ENCODE measurements around the gene TRIM24.
"Not testable (repeated sequence)": the region's sequence is repeated elsewhere in the genome, so short reads cannot be mapped to it uniquely, and the experiment has no call there.

Gene TRIM24

DNA sequence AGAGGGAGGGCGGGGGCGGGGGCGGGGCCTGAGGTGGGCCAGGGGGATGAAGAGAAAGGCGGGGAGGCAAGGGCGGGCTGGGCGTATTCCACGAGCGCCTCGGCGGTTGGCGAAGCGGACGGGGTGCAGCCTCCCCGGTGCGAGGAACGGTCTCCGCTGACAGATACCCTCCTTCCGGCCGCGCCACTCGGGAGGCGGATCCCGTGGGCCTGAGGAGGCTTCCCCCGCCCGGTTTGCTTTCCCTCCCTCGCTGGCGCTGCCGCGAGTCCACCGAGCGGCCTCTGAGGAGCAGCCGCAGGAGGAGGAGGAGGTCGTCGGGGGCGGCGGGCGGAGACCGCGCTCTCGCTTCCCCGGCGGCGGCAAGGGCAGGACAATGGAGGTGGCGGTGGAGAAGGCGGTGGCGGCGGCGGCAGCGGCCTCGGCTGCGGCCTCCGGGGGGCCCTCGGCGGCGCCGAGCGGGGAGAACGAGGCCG, at the start of gene TRIM24:
TSS of gene TRIM24 (plus strand) at position 84 of the 473 bp plus-strand sequence. CDS start at position 374, 290 bp downstream.
- DNase-seq = peak; percentile 96

DNA sequence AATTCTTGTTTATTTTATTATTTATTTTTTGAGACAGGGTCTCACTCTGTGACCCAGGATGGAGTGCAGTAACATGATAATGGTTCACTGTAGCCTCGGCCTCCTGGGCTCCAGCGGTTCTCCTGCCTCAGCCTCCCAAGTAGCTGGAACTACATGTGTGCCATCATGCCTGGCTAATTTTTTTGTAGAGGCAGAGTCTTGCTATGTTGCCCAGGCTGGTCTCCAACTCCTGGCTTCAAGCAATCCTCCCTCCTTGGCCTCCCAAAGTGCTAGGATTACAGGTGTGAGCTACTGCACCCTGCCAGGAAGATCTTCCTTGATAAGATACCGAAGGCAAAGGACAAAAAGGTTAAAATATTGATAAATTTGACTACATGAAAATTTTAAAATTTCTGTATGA, 48.0 kb upstream of the TRIM24 start:
- not testable (repeated sequence) for DNase-seq

DNA sequence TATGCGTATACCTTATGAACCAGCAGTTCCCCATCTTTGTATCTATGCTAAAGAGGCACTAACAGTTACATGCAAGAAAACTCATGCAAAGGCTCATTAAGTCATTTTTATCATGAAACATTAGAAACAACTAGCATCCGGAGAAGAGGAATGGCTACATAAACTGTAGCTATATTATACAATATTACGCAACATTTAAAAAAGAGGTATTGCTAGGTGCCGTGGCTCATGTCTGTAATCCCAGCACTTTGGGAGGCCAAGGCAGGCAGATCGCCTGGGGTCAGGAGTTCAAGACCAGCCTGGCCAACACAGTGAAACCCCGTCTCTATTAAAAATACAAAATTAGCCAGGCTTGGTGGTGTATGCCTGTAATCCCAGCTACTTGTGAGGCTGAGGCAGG, 47.1 kb upstream of the TRIM24 start:
- not testable (repeated sequence) for DNase-seq

DNA sequence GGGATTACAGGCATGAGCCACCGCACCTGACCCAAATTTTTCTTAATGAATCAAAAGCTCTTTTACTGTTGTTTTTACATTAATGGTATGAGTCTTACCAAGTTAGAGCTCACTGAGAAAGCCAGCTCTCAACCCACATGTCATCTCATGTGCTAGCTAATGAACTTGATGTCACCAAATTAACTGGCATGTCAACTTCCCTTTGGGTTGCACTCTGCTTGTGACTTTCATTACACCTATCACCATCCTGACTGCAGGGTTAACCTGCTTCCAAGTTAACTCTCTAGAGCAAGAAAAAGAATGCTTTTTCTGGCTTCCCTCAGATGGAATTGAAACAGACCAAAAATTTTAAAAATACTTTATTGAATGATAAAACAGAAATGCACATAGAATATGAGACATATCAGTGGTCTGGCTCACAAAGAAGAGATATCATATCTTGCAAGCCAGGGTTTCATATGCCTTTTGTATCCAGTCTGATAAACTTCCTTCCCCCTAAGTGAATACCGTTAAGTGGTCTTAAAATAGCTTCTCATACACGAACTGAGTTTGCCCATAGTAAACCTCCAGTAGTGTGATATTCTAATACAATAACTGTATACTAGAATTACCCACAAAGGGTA, 42.9 kb upstream of the TRIM24 start:
- DNase-seq = no peak

- no peak for DNase-seq
Observed at GRCh38 chr7:138417764-138418163, 42.3 kb upstream of the TRIM24 start.

DNA sequence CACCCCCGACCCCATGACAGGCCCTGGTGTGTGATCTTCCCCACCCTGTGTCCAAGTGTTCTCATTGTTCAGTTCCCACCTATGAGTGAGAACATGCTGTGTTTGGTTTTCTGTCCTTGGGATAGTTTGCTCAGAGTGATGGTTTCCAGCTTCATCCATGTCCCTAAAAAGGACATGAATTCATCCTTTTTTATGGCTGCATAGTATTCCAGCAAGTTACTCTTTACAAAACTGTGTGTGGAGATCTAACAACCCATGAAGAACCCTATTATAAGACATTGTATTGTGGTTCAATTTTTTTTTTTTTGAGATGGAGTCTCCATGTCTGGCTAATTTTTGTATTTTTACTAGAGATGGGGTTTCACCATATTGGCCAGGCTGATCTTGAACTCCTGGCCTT, 41.7 kb upstream of the TRIM24 start:
- DNase-seq = not testable (repeated sequence)

- DNase-seq = no peak
Observed at GRCh38 chr7:138425026-138425425, 35.0 kb upstream of the TRIM24 start.

GRCh38 chr7:138429577-138430250, 30.3 kb upstream of the TRIM24 start:
- DNase-seq = no peak

GRCh38 chr7:138431517-138431916, 28.5 kb upstream of the TRIM24 start:
- no peak for DNase-seq

DNA sequence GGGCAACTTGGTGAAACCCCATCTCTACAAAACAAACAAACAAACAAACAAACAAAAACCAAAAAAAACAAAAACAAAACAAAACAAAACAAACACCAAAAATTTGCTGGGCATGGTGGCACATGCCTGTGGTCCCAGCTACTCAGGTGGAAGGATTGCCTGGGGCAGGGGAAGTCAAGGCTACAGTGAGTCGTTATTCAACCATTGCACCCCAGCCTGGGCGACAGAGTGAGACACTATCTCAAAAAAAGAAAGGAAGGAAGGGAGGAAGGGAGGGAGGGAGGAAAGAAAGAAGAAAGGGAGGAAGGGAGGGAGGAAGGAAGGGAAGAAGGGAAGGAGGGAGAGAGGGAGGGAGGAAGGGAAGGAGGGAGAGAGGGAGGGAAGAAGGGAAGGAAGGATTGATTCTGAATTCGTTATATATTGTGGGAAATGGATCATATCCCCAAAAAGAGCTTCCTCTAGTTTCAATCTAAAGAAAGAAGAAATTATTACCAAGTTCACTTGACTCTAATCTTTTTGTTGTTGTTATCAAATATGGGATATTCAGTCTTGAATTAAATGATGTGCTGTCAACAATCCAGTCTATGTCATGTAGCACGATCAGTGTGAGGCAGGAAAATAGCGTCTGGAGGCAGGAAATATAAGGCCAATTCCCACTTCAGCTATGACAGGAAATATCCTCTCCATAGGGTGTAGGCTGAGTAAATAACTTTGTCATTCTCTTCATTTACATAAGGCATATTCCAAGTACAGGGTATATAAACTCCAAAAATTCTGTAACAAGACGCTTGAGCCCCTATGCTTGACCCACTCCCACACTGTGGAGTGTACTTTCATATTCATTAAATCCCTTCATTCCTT, 26.2 kb upstream of the TRIM24 start:
- no peak for DNase-seq

DNA sequence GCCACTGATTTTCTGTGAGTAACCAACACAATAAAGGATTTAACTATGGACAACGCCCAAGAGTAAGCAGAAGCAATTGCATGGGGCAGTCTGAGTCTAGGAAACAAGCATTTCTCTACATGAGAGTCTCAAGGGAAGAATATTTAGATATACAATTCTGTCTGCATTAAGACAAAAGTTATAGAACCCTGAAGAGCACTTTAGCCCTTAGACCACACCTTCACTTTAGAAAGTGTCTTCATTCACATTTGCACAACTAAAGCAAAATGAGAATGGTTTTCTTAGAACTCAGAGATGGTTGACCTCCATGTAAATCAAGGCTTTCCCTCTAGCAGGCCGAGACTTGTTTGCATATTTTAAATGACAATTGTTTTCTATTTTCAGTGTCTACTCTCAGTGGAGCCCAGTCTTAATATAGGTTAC, 25.5 kb upstream of the TRIM24 start:
- DNase-seq = no peak

- DNase-seq = no peak
Observed at GRCh38 chr7:138435231-138435919, 24.7 kb upstream of the TRIM24 start.

DNA sequence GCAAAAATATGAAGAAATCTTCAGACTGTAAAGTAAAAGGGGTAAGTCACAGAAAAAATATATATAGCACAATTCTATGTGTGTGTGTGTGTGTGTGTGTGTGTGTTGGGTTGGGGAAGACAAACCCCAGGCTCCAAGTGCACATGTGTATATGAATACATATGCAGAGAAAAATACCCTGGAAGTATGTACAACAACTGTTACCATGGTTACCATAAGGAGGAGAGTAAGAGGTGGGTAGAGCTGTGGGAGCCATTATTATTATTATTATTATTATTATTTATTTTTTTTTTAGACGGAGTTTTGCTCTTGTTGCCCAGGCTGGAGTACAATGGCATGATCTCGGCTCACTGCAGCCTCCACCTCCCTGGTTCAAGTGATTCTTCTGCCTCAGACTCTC, 23.7 kb upstream of the TRIM24 start:
- DNase-seq = no peak

DNA sequence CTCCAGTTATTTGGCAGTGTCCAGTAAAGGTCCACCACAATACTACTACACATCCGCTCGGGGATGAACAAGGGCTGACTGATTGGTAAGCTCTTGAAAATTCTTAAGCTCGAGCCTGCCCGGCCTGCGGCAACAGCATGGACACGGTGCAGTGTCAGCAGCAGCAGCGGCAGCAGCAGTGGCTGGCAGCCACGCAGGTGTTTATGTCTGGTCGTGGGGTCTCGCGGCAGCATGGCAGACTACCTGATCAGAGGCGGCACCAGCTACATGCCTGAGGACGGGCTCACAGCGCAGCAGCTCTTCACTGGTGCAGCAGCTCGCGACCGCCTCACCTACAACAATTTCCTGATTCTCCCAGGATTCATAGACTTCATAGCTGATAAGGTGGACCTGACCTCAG, 19.6 kb upstream of the TRIM24 start:
- DNase-seq = no peak

DNA sequence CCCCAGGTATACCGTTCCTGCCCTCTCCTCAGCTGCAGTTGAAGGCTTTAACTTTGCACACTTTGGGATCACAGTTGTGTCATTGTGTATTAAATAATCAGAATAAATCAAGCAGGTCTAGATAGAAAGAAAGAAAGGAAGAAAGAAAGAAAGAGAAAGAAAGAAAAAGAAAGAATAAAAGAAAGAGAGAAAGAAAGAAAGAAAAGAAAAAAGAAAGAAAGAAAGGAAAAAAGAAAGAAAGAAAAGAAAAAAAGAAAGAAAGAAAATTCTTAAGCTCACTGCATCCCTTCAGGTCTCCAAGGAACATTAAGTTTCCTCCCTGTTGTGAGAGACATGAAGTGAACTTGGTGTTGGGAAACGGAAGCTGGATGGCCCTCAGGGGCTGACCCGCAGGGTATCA, 17.2 kb upstream of the TRIM24 start:
- no peak for DNase-seq

DNA sequence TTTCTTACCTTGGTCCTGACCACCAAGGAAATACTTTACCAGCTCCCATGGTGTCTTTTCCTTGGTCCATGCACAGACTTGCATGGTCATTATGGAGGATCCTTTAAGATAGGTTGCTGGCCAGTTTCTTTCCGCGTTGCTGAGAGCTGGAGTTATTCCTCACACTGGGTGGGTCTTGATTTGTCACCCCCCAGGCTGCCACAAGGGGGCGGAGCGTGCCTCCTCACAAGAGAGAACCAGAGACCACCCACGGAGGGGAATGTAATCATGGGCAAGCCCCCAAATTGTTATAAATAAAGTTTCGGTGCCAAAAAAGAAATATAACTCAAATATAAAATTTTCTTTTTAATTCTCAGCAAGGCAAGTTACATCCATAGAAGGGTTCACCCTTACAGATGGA, 10.5 kb upstream of the TRIM24 start:
- peak; percentile 55 for DNase-seq

- no peak for DNase-seq
Observed at GRCh38 chr7:138455609-138456008, 4.5 kb upstream of the TRIM24 start.

DNA sequence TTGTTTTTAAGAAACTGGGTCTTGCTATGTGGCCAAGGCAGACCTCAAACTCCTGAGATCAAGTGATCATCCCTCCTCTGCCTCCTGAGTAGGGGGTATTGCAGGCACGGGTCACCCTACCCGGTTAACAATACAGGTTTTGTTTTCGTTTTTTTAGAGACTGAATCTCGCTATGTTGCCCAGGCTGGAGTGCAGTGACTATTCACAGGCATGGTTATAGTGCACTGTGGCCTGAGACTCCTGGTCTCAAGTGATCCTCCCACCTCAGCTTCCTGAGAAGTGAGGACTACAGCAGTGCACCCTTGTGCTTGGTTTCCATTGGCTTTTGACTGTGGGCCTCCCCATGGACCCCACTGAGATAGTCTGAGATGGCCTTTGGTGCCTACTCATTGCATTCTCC, 3.8 kb upstream of the TRIM24 start:
- no peak for DNase-seq

DNA sequence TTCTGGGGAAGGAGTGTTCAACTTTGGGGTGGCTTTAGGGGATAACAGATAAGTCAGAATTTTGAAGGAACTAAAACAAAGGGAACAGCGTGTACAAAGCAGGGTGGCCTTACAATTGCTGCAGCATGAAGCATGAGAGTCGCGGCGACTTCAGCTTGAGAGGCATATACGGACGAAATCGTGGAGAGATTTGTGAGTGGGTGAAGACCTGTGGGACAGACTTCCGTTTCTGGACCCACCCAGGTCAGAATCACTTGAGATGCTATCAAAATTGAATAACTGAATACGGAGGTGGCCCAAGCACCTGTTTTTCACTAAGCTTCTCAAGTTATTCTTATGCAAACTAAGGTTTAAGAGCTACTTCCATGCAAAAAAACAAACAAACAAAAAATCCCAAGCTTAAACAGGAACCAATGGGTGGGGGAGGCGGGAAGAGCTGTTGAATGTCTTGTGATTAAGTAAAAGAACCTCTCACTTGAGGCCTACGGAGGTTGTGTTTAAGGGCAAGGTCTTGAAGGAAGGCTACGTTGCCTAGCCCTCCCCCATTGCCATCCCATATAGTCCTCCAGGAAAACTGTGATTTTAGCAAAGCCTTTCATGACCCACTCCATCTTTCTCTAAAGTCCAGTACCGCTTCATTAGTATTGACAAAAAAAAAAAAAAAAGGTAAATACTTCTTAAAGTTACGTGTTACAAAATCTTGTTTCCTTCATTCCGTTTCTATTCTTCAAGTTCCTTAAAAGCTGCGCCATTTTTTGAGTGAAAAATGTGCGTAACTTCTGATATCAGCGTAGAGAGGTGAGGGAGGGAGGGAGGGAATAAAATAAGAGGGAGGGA, 1.3 kb upstream of the TRIM24 start:
- no peak for DNase-seq

GRCh38 chr7:138459413-138460175, 465 bp upstream of the TRIM24 start:
- DNase-seq = peak; percentile 97

Measured in stimulated activated CD4-positive, alpha-beta T cell treated with anti-CD3 and anti-CD28 coated beads, Interleukin-15, amount 100 ng/mL, for 24 hours (primary cell).